Measurements from ENCODE around the gene PSORS1C2. TPM values are rescaled to one million over a fixed set of nuclear protein-coding genes. Genes with fewer than 3 reads are reported as not detected.
"Not testable (repeated sequence)": the region's sequence is repeated elsewhere in the genome, so short reads cannot be mapped to it uniquely, and the experiment has no call there.

PSORS1C2 gene
- not detected for total RNA-seq

DNA sequence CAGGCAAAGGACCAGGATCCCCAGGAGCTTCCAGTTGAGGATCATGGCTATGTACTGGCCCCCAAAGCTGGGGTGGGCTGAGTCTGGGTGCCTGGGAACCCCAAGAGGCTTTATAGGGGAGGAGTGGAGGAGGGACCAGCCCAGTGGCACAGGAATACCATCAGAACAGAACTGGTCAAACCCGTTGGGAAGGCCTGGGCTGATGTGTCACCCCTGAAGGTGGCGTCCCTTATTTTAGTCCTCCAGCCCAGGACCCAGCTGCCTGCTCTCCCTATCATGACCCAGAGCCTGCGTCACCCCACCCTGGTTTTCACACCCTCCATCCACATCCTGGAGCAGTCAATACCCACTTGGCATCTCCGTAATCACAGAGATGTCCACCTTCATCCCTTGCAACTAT lies at the start of gene PSORS1C2:
TSS of gene PSORS1C2 (minus strand) at position 85 of the 400 bp plus-strand sequence. CDS start at position 45, 40 bp downstream.
- DNase-seq: no peak
- no peaks in the 10 kb centered on the region for H3K9me3 ChIP-seq
- no peaks in the 10 kb centered on the region for H3K27me3 ChIP-seq
- WGBS, 2 donors: 82 to 86% methylated on average over 4 of the region's 4 CpGs
- H3K4me3 ChIP-seq: no peak within 1 kb of the TSS
- no peak within 1 kb of the TSS for H3K27ac ChIP-seq
- peaks cover 6% of the 10 kb centered on the region for H3K4me1 ChIP-seq
- H3K36me3 ChIP-seq (replicated peaks in 1 of 2; ENCODE audit: insufficient read depth in 1 of 2, low read depth in 2 of 2): no peaks in the 10 kb centered on the region
- TF ChIP-seq, protein P1, sequence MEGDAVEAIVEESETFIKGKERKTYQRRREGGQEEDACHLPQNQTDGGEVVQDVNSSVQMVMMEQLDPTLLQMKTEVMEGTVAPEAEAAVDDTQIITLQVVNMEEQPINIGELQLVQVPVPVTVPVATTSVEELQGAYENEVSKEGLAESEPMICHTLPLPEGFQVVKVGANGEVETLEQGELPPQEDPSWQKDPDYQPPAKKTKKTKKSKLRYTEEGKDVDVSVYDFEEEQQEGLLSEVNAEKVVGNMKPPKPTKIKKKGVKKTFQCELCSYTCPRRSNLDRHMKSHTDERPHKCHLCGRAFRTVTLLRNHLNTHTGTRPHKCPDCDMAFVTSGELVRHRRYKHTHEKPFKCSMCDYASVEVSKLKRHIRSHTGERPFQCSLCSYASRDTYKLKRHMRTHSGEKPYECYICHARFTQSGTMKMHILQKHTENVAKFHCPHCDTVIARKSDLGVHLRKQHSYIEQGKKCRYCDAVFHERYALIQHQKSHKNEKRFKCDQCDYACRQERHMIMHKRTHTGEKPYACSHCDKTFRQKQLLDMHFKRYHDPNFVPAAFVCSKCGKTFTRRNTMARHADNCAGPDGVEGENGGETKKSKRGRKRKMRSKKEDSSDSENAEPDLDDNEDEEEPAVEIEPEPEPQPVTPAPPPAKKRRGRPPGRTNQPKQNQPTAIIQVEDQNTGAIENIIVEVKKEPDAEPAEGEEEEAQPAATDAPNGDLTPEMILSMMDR (IDR thresholded peaks at IDR 0.05): no peak
- TF ChIP-seq POLR2A (IDR thresholded peaks at IDR 0.05): no peak
- intact Hi-C loops (cut with DNase I): loop anchor here (5.0 kb wide), 1 partner anchor 53 kb away; no protein-coding TSS in a partner anchor
- no peak for ATAC-seq

DNA sequence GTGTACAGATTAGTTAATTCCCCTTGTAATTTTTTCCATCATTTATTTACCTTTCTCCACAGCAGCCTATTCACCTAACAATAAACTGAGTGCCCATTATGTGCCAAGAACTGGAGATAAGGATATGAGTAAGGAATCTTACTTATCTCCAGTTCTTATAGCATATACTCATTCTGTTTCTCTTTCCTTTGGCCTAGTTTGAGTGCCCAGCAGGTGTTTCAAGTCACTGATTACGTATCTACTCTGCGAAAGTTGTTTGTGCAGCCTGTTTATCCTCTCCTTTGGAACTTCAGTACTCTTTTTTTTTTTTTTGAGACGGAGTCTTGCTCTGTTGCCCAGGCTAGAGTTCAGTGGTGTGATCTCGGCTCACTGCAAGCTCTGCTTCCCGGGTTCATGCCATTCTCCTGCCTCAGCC lies 48.9 kb upstream of the PSORS1C2 start:
- peak overlapping the region; percentile 84 to 98 (median 92) for H3K27ac ChIP-seq
- WGBS, 2 donors: 21 to 25% methylated on average over 5 of the region's 5 CpGs
- H3K4me3 ChIP-seq: no peak overlapping the region
- H3K4me1 ChIP-seq: peaks cover 39% of the 10 kb centered on the region
- peak; percentile 46 to 88 (median 67) for DNase-seq
- no peaks in the 10 kb centered on the region for H3K27me3 ChIP-seq
- peak in 1 of 3 donors; percentile 24 for TF ChIP-seq POLR2A (IDR thresholded peaks at IDR 0.05)
- TF ChIP-seq, protein P1 (IDR thresholded peaks at IDR 0.05): no peak
- H3K9me3 ChIP-seq: no peaks in the 10 kb centered on the region
- peak; percentile 85 for ATAC-seq
- no peaks in the 10 kb centered on the region for H3K36me3 ChIP-seq (replicated peaks in 1 of 2; ENCODE audit: insufficient read depth in 1 of 2, low read depth in 2 of 2)
- intact Hi-C loops (cut with DNase I): no loop called here

DNA sequence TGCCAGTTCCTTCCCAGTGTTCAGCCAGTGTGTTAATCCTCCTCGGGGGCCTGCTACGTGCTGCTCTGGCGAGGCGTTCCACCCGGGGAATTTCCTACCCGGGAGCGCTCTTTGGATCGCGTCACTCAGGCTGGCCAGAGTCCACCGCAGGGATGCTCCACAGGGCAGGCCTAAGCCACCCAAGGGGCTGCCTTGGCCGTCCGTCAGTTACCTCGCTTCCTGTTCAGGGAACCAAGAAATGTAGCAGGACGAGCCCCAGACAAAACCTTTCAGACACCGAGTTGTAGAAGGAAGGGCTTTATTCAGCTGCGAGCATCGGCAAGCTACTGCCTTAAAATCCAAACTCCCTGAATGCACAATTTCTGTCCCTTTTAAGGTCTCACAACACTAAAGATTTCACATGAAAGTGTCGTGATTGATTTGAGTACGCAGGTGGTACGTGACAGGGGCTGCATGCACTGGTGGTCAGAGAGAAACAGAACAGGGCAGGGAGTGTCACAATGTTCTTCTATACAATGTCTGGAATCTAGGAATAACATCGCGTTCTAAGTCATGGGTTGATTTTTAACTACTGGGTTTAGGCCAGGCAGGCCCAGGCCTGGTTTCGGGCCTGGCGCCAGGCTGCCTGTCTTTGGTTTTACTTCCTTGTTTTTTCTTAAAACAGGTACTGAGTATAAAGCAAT lies 47.3 kb upstream of the PSORS1C2 start:
- no peaks in the 10 kb centered on the region for H3K9me3 ChIP-seq
- no peaks in the 10 kb centered on the region for H3K27me3 ChIP-seq
- peaks cover 50% of the 10 kb centered on the region for H3K4me1 ChIP-seq
- 7 to 23% methylated on average over 17 to 24 of the region's 24 CpGs for WGBS, 2 donors
- H3K4me3 ChIP-seq: peak overlapping the region in 1 of 2 donors; percentile 6
- intact Hi-C loops (cut with DNase I): no loop called here
- TF ChIP-seq, protein P1 (IDR thresholded peaks at IDR 0.05): no peak
- TF ChIP-seq POLR2A (IDR thresholded peaks at IDR 0.05): peak; percentile 51 to 90 (median 82)
- peak overlapping the region; percentile 90 to 98 (median 94) for H3K27ac ChIP-seq
- ATAC-seq: peak; percentile 66
- DNase-seq: peak; percentile 84 to 88 (median 86)
- H3K36me3 ChIP-seq (replicated peaks in 1 of 2; ENCODE audit: insufficient read depth in 1 of 2, low read depth in 2 of 2): no peaks in the 10 kb centered on the region

DNA sequence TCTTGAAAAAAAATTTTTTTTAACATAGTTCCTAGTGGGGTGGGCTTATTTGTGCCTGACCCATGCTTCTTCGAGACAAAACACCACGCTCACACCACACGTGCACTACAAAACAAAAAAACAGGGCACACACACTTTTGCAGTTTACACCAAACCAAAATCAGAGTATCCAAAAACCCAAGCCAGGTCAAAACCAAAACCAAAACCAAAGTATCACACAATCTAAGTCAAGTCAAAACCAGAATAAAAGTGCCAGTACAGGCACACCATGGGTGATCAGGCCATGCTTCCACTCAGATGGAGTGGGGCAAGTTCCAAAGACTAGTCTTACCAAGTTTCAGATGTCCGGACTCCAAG lies 46.8 kb upstream of the PSORS1C2 start:
- Histone ChIP-seq H3K4me3 (peak overlapping the region in 1 of 2 donors; percentile 6), H3K4me1 (peaks cover 55% of the 10 kb centered on the region), H3K27ac (peak overlapping the region; percentile 90 to 98 (median 94))
- ATAC-seq; DNase-seq; intact Hi-C loops (cut with DNase I); H3K27me3 ChIP-seq; H3K9me3 ChIP-seq; H3K36me3 ChIP-seq (replicated peaks in 1 of 2; ENCODE audit: insufficient read depth in 1 of 2, low read depth in 2 of 2): not testable (repeated sequence)
- WGBS, 2 donors: 24 to 35% methylated on average over 4 of the region's 4 CpGs

DNA sequence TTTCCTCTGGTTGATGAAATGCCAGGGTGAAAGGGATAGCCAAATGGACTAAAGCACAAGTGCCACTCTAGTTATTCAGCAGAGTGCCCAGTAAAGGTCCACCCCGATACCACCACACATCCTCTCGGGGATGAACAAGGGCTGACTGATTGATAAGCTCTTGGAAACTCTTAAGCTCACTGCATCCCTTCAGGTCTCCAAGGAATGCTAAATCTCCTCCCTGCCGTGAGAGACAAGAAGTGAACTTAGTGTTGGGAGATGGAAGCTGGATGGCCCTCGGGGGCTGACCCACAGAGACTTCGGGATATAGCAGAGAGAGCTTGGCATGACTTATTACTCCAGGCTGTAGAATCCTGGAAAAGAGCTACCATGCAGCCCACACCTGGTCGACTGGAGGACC lies 45.0 kb upstream of the PSORS1C2 start:
- H3K27me3 ChIP-seq; H3K36me3 ChIP-seq (replicated peaks in 1 of 2; ENCODE audit: insufficient read depth in 1 of 2, low read depth in 2 of 2); DNase-seq; ATAC-seq; intact Hi-C loops (cut with DNase I); H3K4me3 ChIP-seq; H3K9me3 ChIP-seq: not testable (repeated sequence)
- WGBS, 2 donors: 60 to 64% methylated on average over 6 of the region's 6 CpGs
- H3K4me1 ChIP-seq: peaks cover 70% of the 10 kb centered on the region
- H3K27ac ChIP-seq: peak overlapping the region in 2 of 4 donors; percentile 50 to 90

DNA sequence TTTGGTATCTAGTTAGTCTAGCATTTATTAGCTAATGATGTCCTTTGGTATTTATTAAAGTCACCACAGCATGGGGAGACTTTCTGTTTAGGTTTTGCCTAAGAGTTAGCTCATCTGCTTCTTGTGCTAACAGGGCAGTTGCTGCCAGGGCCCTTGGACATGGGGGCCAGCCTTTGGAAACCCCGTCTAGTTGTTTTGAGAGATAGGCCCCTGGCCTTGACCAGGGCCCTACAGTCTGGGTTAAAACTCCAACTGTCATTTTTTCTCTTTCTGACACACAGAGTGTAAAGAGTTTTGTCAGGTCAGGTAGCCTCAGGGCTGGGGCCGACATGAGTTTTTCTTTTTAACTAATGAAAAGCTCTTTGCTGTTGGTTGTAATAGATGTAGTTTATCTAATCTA lies 44.4 kb upstream of the PSORS1C2 start:
- peak overlapping the region in 2 of 4 donors; percentile 36 to 90 for H3K27ac ChIP-seq
- H3K9me3 ChIP-seq; DNase-seq; H3K4me3 ChIP-seq; intact Hi-C loops (cut with DNase I); ATAC-seq; H3K27me3 ChIP-seq; H3K36me3 ChIP-seq (replicated peaks in 1 of 2; ENCODE audit: insufficient read depth in 1 of 2, low read depth in 2 of 2): not testable (repeated sequence)
- H3K4me1 ChIP-seq: peaks cover 70% of the 10 kb centered on the region
- 13 to 22% methylated on average over 2 of the region's 2 CpGs for WGBS, 2 donors

All from body of pancreas (tissue), 4 donors.